A549 treated with AZD2906 at 1 μM for 4 hours (cell line): ENCODE data around the gene FGF14. TPM values are rescaled to one million over a fixed set of nuclear protein-coding genes. Genes with fewer than 3 reads are reported as not detected.

Experiments
- total RNA-seq: library from RNA; stranded (reverse); fragments of 200-300 nt; extraction: Qiagen RNA extraction; gene quantifications from 5 replicates; pipeline ENCODE4 v1.2.3, GENCODE V29; 2022

FGF14 gene
- total RNA-seq: not detected in 5 replicates

DNA sequence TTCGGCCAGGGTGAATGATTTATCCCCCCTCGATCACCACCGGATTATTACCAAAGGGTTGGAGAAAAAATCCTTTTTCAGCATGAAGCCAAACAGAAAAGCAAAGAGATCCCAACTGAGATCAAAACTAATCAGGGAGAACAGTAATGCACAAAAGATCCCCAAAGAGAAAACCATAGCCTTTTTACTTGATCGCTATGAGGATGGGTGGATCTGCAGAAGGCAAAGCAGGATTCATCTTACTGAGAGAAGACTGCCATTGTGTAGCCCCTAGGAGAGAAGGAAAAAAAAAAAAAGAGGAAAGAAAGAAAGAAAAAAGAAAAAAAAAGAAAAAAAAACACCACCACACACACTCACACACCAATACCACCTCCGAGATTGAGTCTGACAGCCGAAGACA is at the start of gene FGF14:
FGF14 (minus strand) TSS at position 283 of the 400 bp plus-strand sequence.

Other genes starting within 250 kb of the FGF14 start
- gene TPP2, start 194.9 kb upstream of the FGF14 start, total RNA-seq: 12.4 to 15.9 TPM (median 14.4 TPM) in 5 replicates